ES-I3 (cell line): ENCODE data around the gene PLPP4.
"Not testable (repeated sequence)": the region's sequence is repeated elsewhere in the genome, so short reads cannot be mapped to it uniquely, and the experiment has no call there.

ENCODE experiments used
- H3K36me3 ChIP-seq: 2 replicates; pipeline ENCODE4 v1.6.1; 2013; ENCODE audit warnings: mild to moderate bottlenecking, low read length, control low read depth, moderate library complexity; ENCODE audit not compliant: insufficient read depth
- H3K4me1 ChIP-seq: 2 replicates; pipeline ENCODE4 v1.6.1; 2013; ENCODE audit warnings: mild to moderate bottlenecking, control low read depth, low read length; ENCODE audit not compliant: insufficient read depth
- H3K9ac ChIP-seq: 2 replicates; pipeline ENCODE4 v1.6.1; 2013; ENCODE audit warnings: low read depth, mild to moderate bottlenecking, low read length, moderate library complexity
- H3K9me3 ChIP-seq: 2 replicates; pipeline ENCODE4 v1.6.1; 2013; ENCODE audit warnings: mild to moderate bottlenecking, low read length, moderate library complexity; ENCODE audit not compliant: control insufficient read depth, insufficient read depth

Gene PLPP4

DNA sequence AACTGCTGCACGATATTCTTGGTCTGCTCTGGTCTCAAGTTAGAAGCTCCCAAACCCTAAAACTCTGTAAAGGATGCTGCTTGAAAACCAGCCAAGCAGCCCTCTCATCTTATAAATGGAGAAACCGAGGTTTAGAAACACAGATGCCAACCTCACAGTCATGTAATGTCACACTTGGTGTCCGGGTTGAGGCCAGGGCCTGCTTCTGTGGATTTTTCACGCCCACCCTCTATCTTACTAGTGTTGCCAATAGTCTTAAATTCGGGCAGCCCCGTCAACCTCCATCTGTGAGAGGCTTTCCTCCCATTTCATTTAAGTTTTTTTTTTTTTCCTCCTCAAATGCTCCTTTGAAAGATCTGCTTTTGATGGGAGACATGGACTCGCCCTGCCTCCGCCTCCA is 28.9 kb downstream of the PLPP4 start:
- Histone ChIP-seq H3K36me3 (no peaks in the 10 kb centered on the region), H3K9me3 (no peaks in the 10 kb centered on the region; the same call in 1 of the 2 replicates), H3K9ac (no peak overlapping the region), H3K4me1 (no peaks in the 10 kb centered on the region)

DNA sequence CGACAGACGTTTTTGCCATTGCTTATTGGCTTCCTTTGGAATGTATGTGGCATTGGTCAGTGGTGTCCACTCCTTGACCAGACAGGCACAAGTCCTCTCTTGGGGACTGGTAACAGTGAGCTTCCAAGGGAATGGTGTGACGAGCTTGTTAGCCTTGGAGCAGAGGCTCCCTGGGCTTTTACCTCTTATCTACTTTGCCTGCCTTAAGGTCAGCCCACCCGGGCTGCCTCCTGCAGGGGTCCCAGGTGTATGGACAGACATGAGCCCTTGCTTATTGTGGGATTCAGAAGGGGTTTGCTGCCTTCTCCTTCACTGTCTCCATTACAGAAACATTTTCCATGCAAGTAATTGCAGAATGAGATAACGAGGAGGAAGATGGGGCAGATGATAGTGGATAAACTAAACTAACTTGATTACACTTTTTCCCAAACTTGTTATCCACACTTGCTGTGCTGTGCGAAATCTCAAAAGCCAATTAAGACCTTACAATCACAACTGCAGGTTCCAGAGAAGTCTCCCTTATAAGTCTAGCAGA is 29.7 kb downstream of the PLPP4 start:
- Histone ChIP-seq H3K4me1 (no peaks in the 10 kb centered on the region), H3K9ac (no peak overlapping the region), H3K9me3 (no peaks in the 10 kb centered on the region), H3K36me3 (no peaks in the 10 kb centered on the region)

DNA sequence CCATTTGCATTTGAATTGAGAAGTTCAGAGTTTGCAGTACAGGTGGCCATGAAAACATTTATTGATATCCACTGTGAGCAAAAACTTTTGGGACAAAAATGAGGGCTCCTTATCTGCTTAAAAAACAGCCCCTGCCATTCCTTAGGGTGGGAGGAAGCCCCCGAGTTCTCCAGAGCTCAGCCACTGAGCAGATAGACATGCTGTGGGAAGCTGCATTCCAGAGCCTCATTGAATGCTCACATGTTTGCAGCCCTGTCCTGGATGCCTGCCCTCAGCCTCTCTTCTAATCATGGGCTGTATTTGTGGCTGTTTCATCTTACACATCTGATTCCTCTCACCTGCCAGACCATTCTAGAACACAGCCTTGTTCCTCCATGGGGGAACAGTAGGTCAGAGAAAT is 33.3 kb downstream of the PLPP4 start:
- Histone ChIP-seq H3K9me3 (no peaks in the 10 kb centered on the region), H3K36me3 (no peaks in the 10 kb centered on the region), H3K4me1 (no peaks in the 10 kb centered on the region), H3K9ac (no peak overlapping the region)

GRCh38 chr10:120492346-120492745 is 35.3 kb downstream of the PLPP4 start:
- Histone ChIP-seq H3K9me3 (no peaks in the 10 kb centered on the region), H3K36me3 (no peaks in the 10 kb centered on the region), H3K4me1 (no peaks in the 10 kb centered on the region), H3K9ac (no peak overlapping the region)

DNA sequence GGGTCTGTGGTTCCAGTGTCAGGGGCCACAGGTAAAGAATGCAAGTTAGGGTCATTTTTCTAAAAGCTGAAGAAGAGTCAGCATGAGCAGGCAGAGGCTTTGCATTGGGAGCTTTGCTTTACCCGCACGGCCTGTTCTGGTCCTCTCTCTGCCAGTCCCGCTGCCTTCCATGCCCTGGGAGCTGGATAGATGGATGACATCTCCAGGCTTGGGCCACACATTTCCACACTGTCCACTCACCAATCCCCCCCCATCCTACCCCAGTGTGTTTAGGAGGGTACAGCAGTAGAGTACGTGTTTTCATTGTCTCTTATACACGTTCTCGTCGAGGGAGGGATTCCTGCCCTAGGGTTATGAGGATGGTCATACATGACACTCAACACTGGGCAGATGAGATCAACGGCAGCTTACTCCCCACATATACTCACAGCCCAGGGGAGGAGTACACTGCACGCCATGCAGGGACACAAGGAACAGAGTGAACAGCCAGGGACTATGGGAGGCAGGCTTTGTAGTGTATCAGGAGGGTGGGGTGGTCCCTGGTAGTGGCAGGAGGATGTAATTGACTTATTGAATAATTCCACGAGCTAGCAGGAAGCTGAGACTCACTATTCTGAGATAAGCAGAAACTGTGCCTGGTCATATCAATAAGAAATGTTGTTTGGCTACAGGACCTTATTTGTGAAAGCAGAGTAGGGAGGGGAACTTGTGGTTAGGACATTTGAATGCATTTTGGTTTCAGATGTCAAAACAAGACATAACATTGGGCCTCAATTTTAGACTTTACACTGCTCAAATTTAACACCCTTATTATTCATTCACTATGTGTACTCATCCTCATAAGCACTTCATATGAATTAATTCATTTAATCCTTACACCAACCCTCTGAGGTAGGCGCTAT is 36.6 kb downstream of the PLPP4 start:
- H3K4me1 ChIP-seq, result no peaks in the 10 kb centered on the region
- no peak overlapping the region for H3K9ac ChIP-seq
- H3K9me3 ChIP-seq, result no peaks in the 10 kb centered on the region
- H3K36me3 ChIP-seq, result no peaks in the 10 kb centered on the region

DNA sequence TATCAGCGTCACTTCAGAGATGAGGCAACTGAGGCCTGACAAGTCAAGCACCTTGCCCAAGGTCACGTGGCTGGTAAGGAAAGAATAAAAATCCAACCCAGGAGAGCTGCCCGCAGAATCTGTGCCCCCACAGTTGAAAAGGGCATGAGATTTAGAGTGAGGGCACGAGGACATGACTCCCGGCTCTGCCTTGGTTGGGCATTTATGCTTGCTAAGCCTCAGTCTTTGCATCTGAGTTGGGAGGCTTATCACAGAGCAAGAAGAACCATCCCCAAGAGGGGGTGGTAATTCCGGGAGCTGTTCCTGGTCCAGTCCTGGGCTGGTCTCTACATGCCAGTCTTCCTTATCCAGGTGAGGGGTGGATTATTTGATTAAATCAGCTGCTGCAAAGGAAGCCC is 37.3 kb downstream of the PLPP4 start:
- no peaks in the 10 kb centered on the region for H3K9me3 ChIP-seq
- H3K36me3 ChIP-seq, result no peaks in the 10 kb centered on the region
- H3K9ac ChIP-seq, result no peak overlapping the region
- no peaks in the 10 kb centered on the region for H3K4me1 ChIP-seq

DNA sequence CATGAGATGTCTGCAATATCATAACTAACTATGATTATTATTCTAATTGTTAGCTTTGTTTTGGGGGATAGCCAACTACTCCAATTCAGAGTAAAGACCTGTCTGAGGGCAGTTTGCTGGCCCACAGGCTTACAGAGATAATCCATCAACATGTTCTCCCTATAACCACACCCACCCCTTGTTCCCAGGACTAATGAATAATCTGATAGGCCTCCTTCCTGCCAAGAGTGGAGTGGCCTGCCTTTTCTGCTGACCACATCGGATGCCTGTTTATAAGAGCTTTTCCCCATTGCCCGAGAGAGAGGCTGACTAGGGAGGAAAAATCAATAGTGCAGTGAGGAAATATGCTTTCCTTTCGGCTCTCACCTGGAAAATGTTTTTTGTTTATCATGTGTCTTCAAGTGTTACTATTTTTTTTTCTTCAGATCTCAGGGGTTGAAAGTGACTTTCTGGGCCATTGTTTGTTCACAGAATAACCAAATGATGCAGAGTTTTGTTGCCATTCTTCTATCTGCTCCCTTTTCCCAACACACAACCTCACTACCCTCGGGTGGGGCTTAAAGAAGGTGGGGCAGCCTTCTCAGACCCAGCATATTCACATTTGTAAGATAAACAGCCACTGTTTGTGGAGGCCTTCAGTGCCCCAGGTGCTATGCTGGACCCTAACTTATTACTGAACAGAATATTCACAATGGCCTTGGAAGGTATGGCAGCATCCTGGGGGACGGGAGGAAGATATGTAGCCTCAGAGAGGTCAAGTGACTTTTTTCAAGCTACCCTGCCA is 38.4 kb downstream of the PLPP4 start:
- H3K9me3 ChIP-seq, result no peaks in the 10 kb centered on the region
- no peak overlapping the region for H3K9ac ChIP-seq
- no peaks in the 10 kb centered on the region for H3K4me1 ChIP-seq
- no peaks in the 10 kb centered on the region for H3K36me3 ChIP-seq

DNA sequence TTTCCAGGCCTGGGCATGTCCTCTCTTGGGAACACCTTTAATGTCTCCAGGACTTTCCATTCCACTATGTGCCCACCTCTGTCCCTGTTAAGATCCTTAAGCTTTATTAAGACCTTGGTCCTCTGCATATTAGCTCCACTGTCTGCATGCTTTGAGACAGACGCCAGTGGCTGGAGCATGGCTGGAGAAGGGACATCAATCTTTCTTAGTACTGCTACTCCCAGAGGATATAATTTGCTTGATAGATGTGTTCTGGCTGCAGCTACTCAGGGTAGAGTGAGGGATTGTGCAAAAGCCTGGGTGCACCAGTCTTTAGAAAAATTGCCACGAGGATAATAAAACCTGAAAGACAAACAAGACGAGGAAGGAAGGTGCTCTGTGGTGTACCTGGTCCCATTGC is 42.9 kb downstream of the PLPP4 start:
- H3K4me1 ChIP-seq, result peaks cover 3% of the 10 kb centered on the region; the same call in 1 of the 2 replicates
- H3K9me3 ChIP-seq, result no peaks in the 10 kb centered on the region
- H3K9ac ChIP-seq, result no peak overlapping the region
- H3K36me3 ChIP-seq, result no peaks in the 10 kb centered on the region

DNA sequence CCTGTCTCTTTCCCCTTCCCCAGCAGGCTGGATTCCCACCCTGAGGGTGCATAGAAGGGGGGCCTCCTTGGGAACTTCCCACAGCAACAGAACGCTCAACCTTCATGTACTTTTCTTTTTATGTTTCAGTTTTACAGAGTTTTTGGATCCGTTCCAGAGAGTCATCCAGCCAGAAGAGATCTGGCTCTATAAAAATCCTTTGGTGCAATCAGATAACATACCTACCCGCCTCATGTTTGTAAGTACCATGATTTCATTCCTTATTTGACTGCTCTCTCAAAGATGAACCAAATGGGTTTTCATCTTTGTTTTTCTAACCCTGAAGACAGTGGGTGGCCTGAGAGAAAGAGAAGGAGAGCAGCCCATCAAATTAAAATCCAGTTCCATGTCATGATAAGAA is 46.7 kb downstream of the PLPP4 start:
- no peak overlapping the region for H3K9ac ChIP-seq
- no peaks in the 10 kb centered on the region for H3K36me3 ChIP-seq
- H3K4me1 ChIP-seq, result peaks cover 6% of the 10 kb centered on the region
- no peaks in the 10 kb centered on the region for H3K9me3 ChIP-seq

DNA sequence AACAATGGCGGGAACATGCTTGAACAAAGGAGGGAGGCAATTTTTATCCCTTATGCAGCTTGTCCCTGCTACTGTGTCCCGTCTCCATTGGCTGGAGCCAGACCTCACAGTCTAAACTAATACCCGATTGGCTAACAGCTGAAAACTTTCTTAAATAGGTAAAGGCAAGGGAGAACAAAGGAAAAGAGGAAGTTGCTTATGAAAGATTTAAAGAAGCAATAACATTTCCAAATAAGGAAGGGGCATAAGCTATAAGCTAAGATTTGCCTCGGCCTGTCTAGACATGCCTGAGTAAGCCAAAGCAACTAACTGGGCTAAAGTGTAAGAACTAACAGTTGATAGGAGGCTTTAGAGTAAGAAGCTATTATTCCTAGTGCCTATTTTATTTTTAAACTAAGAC is 47.2 kb downstream of the PLPP4 start:
- not testable (repeated sequence) for H3K9ac ChIP-seq, H3K4me1 ChIP-seq, H3K9me3 ChIP-seq, H3K36me3 ChIP-seq

DNA sequence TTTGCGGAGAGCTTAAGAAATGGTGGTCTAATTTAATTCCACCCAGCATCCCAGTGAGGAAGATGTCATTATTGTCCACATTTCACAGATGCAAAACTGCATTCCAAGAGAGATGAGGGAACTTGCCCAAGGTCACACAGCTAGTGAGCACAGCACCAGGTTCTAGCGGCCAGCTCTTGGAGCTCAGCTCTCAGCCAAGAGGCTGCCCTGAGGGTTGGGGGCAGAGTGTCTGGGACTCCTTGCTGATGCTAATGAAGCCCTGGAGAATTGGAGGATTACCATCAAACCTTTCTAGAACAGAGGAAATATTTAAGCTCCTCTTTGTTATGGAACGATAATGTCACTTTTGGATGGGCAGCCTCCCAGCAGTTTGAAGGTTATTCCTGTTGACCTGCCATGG is 48.0 kb downstream of the PLPP4 start:
- no peaks in the 10 kb centered on the region for H3K36me3 ChIP-seq
- H3K9me3 ChIP-seq, result no peaks in the 10 kb centered on the region
- H3K4me1 ChIP-seq, result peaks cover 6% of the 10 kb centered on the region
- no peak overlapping the region for H3K9ac ChIP-seq

DNA sequence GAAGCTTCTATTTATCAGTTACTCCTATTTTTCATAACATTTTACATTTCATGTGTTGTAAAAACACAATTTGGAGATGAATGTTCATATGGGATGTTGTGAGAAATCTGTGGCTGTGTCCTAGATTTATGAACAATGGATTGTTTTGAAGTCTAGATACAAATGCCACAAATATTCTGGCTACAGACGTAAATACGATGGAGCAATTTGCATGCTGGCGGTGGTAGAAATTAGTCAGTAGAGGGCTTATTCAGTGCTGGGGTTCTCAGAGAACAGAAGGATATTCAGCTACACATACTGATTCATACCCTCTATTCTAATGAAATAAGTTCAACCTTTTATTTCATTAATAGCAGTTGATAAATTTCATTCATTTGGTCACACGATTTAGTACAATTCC is 48.8 kb downstream of the PLPP4 start:
- Histone ChIP-seq H3K36me3 (no peaks in the 10 kb centered on the region), H3K9me3 (no peaks in the 10 kb centered on the region), H3K9ac (no peak overlapping the region), H3K4me1 (peaks cover 6% of the 10 kb centered on the region)

DNA sequence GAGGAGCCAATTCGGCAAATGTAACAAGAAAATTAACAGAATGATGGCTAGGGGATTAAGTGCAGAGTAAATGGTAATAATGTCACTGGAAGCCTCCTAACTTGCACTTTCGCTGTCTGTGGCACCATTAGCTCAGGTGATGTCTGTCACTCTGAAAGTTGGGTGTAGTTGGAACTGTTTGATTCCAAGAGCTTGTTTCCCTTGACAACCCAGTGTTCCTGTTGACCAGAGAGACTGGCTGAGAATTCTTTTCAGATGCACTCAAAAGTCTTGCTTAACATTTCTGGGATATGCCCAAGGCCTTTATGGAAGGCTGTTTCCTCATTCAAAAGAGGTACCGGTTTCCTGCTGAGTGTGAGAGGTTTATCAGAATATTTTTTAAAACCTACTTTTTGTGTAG is 49.6 kb downstream of the PLPP4 start:
- H3K9ac ChIP-seq, result no peak overlapping the region
- H3K36me3 ChIP-seq, result no peaks in the 10 kb centered on the region
- H3K9me3 ChIP-seq, result no peaks in the 10 kb centered on the region
- peaks cover 6% of the 10 kb centered on the region for H3K4me1 ChIP-seq

- Histone ChIP-seq H3K36me3 (no peaks in the 10 kb centered on the region), H3K4me1 (peaks cover 6% of the 10 kb centered on the region), H3K9ac (no peak overlapping the region), H3K9me3 (no peaks in the 10 kb centered on the region)
These were observed 50.1 kb downstream of the PLPP4 start for GRCh38 chr10:120507175-120507574.

DNA sequence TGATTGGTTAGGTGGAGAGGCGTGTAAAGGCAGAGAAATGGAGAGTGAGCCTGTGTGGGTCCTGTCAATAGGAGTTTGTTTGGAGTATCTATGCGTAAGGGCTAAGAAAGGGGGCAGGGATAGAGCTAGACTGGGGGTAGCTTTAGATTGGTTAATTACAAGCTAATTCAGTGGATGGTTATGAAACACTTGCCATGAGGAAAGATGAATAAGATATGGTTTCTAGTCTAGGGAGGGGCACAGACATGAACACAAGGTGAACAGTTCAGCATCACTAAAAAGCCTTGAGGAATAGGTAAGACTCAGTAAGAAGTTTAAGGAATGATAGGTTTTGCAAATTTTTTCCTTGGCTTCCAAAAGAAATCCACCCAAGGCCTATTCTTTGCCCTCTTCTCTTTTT is 50.6 kb downstream of the PLPP4 start:
- no peaks in the 10 kb centered on the region for H3K9me3 ChIP-seq
- H3K36me3 ChIP-seq, result no peaks in the 10 kb centered on the region
- H3K4me1 ChIP-seq, result peaks cover 6% of the 10 kb centered on the region
- H3K9ac ChIP-seq, result no peak overlapping the region
